Stimulated activated CD4-positive, alpha-beta T cell treated with anti-CD3 and anti-CD28 coated beads, Interleukin-1b, Interleukin-23, amount 100 ng/mL, for 4 hours (primary cell): Measurements from ENCODE around the gene KCNAB1.
"Not testable (repeated sequence)": the region's sequence is repeated elsewhere in the genome, so short reads cannot be mapped to it uniquely, and the experiment has no call there.

ENCODE experiments used
- DNase-seq, 2 donors: peaks; one replicate each; pipeline ENCODE4 v3.0.0-alpha.2; 2020; ENCODE audit warnings: low read depth in 2 of 2

The KCNAB1 gene

DNA sequence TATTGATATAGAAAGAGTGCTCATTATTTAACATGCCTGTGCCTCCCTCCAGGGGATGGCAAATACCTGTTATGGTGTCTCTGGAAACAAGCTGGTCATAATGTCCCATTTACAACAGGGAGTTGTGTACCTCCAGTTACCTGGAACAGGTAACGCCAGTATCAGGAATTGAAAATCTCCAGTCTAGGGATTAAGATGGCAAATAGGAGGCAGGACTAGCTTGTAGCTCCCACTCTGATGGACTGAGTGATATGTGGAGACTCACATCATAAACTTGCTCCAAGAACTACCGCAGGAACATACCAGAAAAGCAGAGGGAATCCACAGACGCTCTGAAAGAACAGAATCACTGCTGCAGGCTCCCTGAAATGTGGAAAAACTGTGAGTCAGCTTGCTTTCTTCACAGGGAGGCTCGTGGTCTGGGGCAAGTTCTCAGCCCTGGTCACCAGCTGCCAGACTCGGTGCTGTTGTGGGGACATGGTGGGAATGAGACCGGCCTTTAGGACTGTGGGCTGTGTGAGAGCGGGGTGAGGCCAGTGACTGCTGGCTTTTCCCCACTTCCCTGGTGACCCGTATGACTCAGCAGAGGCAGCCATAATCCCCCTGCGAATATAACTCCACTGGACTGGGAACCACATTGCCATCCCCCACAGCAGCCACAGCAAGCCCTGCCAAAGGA lies 97.4 kb downstream of the KCNAB1 start:
- DNase-seq = no peak

DNA sequence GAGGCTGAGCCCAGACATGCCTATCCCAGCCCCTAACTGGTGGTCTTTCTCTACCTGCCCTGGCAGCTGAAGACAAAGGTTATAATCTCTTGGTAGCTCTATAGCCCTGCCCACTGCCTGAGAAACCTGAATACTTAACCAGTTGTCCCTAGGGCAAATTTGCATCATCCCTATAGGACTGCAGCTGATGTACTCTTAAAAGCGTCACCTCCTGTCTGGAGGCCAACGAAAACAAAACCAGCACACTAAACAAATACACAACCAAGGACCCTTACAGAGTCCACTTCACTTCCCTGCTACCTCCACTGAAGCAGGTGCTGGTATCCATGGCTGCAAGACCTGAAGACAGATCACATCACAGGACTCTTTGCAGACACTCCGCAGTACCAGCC lies 98.0 kb downstream of the KCNAB1 start:
- no peak for DNase-seq

DNA sequence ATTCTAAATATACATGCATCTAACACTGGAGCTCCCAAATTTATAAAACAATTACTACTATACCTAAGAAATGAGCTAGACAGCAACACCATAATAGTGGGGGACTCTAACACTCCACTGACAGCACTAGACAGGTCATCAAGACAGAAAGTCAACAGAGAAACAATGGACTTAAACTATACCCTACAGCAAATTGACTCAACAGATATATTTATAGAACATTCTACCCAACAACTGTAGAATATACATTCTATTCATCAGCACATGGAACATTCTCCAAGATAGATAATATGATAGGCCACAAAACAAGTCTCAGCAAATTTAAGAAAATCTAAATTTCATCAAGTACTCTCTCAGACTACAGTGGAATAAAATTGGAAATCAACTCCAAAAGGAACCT lies 102.0 kb downstream of the KCNAB1 start:
- DNase-seq = not testable (repeated sequence)

DNA sequence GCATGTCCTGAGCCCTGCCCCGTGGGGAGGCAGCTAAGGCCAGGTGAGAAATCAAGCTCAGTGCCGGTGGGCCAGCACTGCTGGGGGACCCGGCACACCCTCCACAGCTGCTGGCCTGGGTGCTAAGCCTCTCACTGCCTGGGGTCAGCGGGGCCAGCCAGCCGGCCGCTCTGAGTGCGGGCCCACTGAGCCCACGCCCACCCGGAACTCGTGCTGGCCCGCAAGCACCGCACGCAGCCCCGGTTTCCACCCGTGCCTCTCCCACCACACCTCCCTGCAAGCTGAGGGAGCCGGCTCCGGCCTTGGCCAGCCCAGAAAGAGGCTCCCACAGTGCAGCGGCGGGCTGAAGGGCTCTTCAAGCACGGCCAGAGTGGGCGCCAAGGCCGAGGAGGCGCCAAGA lies 103.7 kb downstream of the KCNAB1 start:
- DNase-seq = not testable (repeated sequence)

DNA sequence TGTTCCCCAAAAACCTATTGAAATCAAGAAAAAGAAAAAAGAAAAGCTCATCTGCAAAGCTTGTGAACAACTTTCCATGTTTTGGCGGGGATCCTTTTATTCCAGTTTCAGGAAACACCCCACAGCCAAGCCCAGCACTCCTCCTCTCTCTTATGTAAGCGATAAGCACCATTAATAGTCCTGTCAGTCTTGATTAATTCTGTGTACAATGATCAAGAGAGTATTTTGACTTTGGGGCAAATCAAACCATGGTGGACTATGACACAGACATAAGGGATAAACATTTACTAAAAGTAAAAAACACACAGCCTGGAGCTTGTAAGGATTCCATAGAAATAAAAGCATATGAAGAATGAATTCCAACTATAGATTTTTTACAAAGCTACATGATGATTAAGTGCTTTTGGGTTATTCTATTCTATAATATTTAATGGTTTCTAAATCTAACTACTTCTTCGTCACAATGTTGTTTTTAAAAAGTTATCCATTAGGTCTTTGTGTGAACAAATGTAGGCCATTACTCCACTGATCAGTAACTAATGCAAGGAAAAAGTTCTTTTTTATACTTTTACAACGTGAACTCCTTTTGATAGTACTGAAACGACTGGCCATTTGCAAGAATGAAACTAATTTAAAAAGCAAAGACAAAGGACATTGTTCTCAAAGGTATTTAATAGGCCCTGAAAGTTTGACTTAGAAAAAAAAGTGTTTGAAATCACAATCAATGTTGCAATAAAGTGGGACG lies 106.5 kb downstream of the KCNAB1 start:
- no peak for DNase-seq

DNA sequence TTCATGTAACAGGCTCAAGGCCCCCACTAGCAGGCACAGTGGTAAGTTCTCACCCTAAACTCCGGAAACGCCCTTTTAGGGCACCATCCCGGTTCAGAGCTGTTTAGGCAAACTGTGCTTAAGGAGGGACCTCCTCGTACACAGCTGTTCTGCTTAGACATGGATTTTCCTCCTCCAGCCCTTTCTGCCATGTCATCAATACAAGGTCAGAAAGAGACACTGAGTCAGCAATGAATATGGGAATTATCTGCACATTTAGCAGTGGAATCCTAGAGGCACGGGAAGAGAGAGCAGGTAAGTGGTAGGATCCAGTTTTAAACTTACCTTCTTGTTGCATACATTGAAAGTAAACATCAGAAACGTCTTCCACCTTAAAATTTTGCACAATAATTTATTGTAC lies 107.3 kb downstream of the KCNAB1 start:
- no peak for DNase-seq

DNA sequence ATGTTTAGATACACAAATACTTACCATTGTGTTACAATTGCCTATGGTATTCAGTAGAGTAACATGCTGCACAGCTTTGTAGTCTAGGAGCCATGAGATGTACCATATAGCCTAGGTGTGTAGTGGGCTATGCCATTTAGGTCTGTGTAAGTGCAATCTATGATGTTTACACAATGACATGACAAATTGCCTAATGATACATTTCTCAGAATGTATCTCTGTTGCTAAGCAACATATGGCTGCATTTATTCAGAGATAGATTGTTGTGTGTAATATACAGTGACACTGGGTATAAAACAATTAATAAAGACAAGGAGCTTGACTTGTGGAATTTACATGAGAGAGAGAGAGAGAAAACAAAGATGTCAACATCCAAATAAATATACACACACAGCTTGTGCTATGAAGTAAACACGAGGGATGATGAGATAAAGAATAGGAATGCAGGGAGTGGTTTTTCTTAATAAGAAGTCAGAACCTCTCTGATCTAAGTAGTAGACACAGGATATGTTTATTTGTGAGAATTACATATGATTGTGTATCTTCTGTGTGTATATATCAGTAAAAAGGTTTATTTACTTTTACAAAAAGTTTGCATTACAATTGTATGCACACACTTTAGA lies 110.0 kb downstream of the KCNAB1 start:
- no peak for DNase-seq

DNA sequence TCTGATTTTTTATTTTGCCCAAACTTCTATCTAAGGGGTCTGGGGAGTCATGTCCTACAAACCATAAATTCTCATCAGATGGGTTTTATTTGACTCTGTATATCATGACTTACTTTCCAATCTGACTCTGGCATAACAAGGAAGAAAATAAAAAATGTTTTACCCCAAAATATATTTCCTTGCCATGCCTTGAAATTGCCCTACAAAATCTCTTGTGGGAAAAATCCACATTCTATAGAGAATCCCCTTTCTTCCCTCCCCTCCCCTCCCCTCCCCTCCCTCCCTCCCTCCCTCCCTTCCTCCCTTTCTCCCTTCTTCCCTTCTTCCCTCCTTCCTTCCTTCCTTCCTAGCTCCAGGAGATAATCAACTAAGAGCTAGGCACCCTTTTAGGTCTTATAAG lies 110.8 kb downstream of the KCNAB1 start:
- DNase-seq = not testable (repeated sequence)

DNA sequence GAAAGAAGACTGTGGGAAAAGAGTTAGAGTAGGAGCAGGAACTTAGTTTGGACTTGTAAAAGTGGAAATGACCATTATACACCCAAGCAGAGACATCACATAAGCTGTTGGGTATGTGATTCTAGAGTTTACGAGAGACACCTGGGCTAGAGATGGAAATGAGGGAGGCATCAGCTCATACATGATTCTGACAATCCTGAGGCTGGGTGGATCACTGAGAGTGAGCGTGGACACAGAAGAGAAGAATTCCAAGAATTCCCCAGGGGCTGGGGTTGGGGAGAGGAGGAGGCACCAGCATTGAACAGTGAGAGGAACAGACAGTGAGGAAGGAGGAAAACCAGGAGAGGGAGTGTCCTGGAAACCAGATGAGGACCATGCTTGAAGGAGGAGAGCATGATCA lies 113.5 kb downstream of the KCNAB1 start:
- DNase-seq = no peak

DNA sequence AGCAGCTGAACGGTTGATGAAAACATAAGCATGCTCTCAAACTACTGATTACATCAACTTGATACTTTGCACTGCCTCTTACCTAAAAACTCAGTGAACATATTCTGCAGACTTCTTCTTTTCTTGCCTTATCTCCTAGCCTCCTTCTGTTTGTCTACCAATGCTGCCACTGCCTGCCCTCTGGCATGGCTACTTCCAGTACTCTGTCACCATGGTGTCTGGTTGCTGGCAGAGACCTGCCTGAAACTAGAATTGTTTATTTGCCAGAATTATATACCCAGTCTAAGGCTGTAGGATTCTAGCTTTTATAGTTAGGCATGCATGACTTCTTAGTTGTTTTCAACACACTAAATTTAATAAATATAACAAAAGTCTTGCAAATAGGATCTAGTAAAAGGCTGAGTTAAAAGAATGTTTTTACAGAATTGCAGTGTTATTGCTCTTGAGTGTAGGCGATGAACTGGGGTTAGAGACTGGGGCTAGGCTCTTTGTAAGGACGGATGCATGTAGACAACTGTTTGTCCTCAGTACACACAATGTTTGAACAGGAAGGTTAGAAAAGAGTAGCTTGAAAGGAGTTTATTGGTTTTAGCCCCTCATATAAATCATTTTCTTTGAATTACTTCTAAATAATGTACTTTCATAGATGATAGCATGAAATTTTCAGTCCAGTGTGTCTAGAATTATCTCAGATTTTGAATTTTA lies 116.3 kb downstream of the KCNAB1 start:
- no peak for DNase-seq

DNA sequence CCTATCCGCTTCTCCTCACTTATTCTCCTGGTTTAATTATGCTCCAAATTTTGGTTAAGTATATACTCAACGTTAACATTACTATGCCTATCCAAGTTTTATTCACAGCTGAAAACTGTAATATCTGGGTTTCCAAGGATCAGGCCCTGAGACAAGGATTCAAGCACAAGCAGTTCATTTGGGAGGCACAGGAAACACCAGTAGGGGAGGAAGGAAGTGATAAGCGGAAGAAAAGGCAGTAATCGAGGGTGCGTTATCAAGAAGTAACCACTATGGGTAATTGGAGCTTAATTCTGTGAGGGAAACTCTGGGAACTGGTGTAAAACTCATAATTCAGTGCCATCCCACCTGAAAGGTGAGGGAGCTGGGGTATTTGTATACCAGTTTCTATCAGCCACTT lies 120.3 kb downstream of the KCNAB1 start:
- DNase-seq = no peak

DNA sequence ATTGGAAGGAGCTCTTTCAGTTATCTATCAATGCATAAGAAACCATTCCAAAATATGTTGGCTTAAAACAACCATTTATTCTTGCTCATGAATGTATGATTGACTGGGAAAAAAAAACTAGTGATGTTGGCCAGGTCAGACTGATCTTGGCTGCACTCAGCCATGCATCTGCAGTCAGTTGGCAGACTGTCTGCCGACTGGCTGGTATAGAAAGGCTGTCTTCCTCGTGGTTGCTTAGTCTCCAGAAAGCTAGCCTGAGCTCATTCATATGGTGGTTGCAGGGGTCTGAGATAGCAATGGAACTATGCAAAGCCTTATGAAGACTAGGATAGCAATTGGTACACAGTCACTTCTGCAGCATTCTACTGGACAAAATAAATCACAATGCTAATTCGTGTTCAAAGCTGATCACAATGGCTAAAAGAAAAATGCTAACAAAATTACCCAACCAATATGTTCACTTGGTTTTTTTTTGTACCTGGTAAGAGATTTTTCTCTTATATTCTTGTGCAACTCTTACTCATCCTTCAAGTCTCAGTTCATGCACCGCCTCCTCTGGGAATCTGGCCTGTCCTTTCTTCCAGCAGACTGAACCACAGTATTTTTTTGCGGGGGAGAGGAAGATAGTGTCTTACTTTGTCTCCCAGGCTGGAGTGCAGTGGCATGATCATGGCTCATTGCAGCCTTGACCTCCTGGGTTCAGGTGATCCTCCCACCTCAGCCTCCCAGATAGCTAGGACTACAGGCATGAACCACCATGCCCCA lies 126.8 kb downstream of the KCNAB1 start:
- no peak for DNase-seq

DNA sequence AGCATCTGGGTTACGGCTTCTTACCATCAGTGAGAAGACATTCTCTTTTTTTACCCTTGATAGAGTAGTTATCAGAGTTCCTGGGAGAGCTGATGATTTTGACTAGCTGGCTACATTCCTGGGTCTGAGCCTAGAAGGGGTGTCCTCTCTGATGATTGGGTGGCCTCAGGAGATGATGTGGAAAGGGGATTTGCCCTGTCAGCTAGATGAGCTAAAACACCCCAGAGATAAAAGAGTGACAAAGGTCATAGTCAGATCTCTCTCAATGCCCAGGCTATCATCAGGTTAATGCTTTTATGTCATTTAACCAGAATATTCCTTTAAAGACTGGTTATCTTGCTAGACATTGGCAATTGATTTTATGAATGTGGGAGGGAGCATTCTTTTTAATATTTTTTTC lies 130.2 kb downstream of the KCNAB1 start:
- no peak for DNase-seq

DNA sequence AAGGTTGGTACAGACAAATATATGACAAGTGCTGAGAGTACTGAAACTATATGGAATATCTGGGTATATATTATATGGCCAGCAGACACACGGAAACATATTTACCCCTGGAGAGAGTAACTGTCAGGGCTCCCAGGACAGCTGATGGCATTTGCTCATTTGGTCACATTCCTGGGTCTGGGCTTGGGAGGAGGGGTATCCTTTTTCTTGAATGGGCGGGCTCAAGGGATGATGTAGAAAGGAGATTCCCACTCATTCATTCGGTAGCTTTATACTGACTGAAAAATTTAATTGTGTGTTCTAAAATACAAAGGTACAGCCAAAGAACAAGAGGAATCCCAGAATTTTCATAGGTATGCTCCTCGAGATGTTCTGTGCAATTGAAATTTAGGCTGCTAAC lies 131.0 kb downstream of the KCNAB1 start:
- DNase-seq = no peak

DNA sequence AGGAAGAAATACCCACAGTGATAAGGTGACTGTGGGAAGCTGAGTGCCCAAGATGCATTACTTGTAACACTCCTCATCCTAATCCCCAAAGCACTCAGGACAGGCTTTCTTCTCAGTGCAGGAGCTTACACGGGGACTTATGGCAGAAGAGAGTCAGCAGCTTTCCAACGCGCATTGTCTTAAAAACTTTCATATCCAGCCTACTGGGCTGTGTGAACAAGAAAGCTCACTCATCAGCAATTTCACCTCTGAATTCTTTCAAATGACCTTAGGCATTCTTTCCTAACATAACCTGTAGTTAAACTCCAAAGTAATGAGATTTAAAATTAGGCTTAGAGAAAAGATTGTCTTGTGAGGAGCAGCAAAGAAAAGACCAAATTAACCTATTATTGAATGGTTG lies 132.3 kb downstream of the KCNAB1 start:
- DNase-seq = no peak

DNA sequence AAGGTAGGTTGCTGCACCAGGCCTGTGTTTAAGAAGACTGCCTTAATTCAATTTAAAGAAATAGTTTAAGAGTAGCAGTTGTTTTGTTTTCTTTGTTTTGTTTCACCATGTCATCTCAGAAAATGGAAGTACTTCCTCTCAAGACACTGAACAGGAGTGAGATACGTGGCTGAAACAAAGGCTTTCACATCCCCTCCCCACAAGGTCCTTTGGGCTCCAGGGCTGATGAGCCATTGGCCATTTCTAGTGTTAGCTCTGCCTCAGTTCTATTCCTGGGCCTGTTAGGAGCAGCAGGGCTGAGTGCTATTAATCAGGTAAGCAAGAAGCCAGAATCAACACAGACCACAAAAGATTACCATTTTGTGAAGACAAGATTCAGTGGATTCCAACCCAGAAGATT lies 132.8 kb downstream of the KCNAB1 start:
- DNase-seq = no peak

DNA sequence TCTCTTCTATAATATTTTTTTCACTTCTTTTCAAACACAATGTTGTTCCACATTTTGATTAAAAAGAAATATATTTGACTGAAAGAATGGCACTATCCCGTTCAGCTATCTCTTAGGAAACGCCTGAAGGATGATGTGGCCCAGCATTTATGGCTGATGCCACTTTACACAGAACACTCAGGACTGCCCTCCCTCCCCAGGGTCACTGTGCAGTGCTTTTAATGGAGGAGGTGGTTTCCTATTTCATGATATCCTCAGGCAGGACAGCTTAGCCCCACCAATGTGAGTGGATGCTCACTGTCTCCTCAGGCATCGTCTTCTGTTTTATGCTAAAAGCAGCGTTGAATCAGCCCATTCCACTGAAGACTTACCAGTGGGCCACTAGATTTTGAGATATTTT lies 135.9 kb downstream of the KCNAB1 start:
- DNase-seq = no peak

DNA sequence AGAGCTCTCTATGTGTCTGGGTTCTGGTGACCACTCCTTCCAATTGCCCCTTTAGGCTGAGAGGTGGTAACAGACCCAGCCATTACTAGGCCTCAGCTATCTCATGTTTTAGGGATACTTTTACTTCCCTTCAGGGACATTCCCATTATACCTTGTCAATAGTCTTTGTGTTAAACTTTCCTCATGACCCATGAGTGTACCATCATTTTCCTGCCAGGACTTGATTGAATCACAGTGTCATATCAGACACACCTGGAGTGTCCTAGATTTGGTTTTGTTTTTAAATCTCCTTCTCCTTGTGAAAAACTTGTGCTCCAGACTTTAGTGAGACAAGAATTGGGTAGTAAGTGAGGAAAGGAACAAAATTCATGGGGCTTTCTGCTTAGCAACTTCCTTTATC lies 136.6 kb downstream of the KCNAB1 start:
- DNase-seq = no peak

DNA sequence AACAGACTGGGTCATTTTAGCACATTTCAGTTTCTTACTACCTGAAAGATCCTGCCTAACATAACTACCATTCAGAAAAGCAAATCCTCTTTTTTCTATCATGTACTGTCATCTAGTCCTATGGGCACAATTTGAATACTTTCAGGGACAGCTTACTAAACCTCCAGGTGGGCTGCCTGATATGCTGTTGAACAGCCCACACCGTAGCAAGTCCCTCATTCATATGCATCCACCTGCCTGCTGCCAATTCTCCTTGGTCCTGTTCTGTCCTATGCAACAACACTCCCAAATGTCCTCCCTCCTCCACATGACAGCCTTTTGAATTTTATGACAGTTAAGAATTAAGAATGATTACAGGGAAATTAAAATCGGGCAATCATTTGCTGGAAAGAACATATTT lies 137.9 kb downstream of the KCNAB1 start:
- DNase-seq = no peak

DNA sequence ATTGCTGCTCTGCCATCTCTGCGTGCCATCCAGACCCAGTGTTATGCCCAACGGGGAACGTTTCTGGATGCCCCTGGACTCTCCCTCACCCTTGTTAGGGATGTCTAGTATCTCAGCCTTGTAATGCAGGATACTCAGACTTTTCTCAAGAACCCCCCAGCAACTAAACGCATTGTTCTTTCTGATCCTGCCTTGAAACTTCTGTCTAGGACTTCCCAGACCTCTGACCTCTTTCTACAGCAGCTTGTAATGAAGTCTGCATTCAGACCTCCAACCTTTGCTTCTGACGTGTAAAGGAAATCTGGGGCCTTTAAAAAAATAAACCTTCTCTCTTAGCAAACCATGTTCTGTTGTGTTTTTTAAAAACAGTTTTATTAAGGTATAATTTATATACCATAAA lies 139.5 kb downstream of the KCNAB1 start:
- DNase-seq = no peak

DNA sequence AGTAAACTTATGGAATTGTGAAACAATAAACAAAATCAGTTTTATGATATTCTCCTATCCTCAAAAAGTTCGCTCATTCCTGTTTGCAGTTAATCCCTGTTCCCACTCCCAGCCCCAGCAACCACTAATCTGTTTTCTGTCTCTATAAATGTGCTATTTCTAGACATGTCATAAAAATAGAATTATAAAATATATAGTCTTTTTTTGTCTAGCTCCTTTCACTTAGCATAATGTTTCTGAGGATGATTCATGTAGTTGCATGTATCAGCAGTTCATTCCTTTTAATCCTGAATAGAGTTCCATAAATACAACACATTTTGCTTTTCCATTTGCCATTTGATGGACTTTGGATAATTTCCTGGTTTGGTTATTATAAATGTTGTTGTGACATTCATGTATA lies 140.0 kb downstream of the KCNAB1 start:
- DNase-seq = no peak

DNA sequence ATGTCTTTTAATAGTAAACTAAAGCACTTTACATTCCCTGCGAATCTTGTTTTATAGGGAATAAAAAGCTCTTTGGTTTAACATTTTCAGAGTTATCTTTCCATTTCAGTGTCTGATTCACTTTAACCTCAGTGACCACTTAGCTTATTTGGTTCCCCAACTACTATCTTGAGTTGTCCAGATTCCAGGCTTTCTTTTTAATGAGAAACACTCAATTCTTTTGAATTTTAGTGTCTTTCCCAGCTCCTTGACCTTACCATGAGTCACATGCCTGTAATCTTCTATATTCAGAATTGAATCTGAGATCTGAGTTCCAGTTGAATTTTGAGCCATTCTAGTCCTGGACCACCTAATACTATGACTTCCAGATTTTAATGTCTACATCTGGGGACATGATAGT lies 144.4 kb downstream of the KCNAB1 start:
- DNase-seq = no peak
